CD4-positive, alpha-beta T cell treated with Interleukin-21 for 1 hour (primary cell): ENCODE data around the gene ZIC5.

Source experiments
- DNase-seq: peaks from one replicate; pipeline ENCODE4 v3.0.0-alpha.2; 2020

ZIC5 gene

GRCh38 chr13:99987154-99988019, 15.8 kb upstream of the ZIC5 start:
- DNase-seq, result no peak

- DNase-seq, result no peak
Observed at GRCh38 chr13:99986741-99987140, 15.2 kb upstream of the ZIC5 start.

DNA sequence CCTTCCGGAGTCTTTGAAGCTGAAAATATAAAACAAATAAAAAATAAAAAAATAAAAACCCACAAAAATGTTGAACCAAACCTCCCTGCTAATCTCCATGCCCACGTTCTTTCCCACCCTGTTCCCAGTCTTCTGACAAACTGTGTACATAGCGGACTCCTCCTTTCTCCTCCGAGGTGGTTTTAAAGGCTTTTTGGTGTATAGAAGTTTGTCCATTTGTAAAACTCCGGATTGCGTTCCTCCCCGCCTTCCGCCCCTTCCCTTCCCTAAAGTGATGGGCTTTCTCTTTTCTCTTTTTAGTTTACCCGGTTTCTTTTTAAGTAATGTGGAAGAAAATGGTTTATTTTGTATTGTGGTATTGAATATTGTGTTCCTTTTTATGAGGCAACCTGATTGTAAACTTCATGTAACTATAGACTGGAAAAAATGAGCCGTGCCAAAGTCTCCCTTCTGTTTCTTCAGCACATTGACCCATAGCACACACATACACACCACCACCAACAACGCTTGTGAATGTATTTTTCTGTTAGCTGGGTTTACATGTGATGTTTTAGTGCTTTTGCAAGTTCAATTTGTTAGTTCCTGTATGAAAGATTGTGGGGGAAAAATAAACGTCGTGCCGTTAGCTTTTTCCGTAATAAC, 14.4 kb upstream of the ZIC5 start:
- DNase-seq, result no peak

DNA sequence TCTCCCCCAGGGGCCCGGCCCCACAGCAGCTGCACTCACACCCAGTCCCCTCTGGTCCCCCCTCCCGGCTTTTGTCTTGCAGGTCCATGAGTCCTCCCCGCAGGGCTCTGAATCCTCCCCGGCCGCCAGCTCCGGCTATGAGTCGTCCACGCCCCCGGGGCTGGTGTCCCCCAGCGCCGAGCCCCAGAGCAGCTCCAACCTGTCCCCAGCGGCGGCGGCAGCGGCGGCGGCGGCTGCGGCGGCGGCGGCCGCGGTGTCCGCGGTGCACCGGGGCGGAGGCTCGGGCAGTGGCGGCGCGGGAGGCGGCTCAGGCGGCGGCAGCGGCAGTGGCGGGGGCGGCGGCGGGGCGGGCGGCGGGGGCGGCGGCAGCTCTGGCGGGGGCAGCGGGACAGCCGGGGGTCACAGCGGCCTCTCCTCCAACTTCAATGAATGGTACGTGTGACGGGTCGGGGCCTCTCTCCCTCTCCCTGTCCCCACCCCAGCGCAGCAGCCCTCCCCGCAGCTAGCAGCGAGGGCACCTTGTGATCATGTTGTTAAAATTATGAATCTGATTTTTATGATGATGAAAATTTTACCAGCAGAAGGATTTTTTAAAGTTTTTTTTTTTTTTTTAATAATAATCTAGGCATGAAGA, 13.8 kb upstream of the ZIC5 start:
- DNase-seq, result no peak

DNA sequence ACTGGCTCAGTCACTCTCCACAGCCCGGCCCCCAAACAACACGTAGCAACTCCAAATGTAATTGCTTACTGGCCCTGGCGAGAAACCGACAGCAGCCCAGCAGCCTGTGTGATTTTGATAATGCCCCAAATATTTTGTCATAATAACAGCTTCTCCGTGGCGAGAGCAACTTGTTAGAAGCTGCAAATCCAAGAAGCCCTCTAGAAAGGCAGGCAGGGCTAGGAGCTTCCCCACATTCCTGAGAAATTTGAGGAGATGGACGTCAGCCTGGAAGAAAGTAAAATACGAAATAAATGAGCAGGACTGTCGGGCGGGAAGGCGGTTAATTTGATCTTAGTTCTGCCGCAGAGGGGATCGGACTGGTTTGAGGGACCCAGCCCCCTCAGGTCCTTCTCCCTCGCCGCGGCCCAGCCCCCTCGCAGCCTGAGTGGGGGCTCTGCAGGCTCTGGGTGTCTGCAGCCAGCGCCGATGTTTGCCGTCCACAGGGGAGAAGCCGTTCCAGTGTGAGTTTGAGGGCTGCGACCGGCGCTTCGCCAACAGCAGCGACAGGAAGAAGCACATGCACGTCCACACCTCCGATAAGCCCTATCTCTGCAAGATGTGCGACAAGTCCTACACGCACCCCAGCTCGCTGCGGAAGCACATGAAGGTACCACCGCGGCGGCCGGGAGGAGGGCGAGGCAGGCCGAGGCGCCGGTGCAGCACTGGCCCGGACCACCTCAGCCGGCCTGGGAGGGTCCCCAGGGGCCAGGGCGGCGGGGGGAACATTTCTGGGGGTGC, 13.1 kb upstream of the ZIC5 start:
- no peak for DNase-seq

DNA sequence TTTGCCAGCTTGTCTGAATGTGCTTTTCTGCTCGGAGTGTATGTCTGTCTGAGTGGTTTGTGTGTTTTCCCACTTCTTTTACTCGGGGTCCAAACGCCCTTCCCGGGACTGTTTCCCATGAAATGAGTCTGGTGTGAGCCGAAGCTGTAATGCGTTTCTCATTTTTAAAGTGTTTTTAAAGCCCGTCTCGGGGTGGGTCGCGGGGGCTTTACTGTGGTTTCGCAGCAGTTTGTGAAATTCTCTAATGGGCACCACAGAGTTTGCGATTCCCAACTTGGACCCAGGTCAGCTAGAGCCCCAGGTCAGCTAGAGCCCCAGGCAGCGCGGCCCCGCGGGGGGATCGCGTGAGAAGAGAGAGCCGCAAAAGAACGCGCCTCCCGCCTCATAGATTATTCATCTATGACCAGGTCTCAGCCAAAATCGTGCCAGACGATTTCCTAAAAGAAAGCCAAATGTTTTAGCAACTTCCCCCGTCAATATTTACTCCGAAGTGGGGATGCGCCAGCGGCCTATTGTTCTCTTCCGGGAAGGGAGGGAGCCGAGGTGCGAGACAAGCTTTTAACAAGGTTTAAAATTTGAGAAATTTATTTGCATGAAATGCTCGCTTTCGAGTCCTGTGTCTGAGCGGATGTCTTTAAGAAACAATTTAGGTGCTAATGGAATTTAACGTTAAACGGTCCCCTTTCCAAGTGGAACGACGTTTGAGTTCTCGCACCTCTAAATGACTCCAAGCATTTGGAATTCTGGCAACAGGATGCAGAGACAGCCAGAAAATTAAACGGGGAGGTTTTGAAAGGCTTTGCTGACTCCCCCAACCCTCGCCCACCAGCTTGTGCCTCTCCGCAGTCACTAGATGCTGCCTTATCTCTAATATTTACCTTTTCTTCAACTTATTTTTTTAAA, 12.2 kb upstream of the ZIC5 start:
- no peak for DNase-seq

DNA sequence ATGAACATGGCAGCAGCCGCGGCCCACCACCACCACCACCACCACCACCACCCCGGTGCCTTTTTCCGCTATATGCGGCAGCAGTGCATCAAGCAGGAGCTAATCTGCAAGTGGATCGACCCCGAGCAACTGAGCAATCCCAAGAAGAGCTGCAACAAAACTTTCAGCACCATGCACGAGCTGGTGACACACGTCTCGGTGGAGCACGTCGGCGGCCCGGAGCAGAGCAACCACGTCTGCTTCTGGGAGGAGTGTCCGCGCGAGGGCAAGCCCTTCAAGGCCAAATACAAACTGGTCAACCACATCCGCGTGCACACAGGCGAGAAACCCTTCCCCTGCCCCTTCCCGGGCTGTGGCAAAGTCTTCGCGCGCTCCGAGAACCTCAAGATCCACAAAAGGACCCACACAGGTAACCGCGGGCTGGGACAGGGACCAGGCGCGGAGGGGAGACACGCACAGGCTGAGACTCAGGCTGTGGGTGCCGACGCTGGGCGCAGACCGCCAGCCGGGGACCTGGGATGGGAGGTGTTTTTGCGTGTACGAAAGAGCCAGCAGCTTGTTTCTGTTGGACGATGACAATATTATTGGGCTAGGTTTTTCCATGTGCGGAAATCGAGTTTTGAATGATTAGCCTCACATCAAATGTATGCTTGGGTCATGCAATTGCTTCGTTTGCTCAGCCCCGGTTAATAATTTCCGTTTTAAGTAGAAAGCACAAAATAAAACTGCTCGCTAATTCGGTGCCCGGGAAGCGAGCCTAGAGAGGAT, 11.3 kb upstream of the ZIC5 start:
- DNase-seq, result no peak

DNA sequence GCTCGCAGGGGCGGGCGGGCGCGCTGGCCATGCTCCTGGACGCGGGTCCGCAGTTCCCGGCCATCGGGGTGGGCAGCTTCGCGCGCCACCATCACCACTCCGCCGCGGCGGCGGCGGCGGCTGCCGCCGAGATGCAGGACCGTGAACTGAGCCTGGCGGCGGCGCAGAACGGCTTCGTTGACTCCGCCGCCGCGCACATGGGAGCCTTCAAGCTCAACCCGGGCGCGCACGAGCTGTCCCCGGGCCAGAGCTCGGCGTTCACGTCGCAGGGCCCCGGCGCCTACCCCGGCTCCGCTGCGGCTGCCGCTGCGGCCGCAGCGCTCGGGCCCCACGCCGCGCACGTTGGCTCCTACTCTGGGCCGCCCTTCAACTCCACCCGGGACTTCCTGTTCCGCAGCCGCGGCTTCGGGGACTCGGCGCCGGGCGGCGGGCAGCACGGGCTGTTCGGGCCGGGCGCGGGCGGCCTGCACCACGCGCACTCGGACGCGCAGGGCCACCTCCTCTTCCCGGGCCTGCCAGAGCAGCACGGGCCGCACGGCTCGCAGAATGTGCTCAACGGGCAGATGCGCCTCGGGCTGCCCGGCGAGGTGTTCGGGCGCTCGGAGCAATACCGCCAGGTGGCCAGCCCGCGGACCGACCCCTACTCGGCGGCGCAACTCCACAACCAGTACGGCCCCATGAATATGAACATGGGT, 10.6 kb upstream of the ZIC5 start:
- DNase-seq, result no peak

- DNase-seq, result no peak
Observed at GRCh38 chr13:99981735-99982035, 10.1 kb upstream of the ZIC5 start, which contains the start of gene ZIC2. ZIC2 (plus strand) TSS chr13:99981784; CDS start chr13:99982065, 281 bp downstream.

DNA sequence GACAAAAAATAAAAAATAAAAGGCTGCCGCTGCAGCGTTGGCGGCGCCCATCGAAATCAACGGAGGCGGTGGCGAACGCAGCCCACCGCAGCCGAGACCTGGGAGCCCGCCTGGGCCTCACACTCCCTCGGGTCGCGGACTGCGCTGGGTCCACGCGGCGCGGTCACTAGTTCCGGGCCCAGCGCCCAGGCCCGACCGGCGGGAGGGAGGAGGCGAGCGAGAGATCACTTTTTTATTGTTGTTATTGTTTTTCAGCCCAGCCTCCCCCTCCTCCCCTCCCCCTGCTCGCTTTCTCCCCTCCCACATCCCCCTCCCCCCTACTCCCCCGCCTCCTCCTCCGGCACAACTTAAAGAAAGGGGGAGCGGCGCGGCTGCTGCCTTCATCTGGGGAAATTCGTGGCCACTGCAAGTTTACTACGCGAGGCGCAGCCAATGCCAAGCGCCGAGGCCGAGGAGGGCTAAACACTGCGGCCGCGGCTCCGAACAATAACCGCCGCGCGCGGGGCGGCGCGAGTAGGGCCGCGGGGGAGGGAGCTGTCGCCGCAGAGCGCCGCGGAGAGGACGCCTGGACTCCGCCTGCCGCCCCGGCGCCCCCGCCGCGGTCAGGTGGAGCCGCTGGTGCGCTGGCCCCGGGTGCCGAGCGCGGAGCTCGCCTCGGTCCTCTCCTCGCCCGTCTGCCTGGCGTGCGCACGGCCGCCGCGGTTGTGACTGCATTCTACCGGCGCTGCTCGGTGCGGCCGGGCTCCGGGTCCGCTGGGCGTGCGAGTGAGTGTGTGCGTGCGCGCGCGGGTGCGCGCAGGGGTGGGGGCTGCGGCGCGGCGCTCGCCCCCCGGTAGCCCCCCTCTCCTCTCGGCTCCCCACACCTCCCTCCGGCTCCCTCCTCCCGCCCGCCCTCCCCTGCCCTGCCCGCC, 9.5 kb upstream of the ZIC5 start:
- no peak for DNase-seq

GRCh38 chr13:99980201-99980823, 8.7 kb upstream of the ZIC5 start:
- DNase-seq, result peak; percentile 55

DNA sequence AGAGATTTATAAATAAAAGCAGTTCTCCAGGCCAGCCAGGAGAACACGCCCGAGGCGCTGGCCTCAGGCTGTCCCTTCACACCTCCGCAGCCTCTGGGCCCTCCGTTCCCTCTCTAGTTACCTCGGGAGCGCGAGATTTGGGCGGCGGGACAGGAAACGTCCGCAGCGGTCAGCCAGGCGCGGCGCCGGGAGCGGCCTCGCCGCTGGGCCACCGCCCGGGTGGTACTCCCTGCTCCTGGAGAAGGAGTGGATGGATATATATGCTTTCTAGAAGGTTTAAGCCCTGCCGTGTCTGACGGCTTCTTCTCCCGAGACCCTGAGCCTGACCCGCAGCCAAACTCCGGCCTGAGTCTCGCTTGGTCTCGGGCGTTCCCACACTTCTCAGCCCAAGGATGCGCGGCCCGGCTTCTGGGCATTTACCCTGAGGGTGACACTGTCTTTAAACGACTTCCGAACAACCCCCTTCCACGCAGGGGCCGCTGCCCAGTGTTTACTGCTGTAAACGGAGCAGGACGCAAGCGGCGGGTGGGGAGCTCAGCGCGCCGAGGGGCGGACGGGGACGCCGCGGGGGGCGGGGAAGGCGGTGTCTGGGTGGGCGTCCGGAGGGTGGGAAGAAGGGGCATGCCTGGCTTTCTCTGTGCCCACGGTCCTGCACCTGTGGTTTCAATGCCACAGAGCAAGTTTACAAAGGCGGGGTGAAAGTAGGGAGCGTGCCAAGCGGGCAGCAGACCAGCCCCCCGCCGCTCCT, 8.1 kb upstream of the ZIC5 start:
- DNase-seq, result no peak

DNA sequence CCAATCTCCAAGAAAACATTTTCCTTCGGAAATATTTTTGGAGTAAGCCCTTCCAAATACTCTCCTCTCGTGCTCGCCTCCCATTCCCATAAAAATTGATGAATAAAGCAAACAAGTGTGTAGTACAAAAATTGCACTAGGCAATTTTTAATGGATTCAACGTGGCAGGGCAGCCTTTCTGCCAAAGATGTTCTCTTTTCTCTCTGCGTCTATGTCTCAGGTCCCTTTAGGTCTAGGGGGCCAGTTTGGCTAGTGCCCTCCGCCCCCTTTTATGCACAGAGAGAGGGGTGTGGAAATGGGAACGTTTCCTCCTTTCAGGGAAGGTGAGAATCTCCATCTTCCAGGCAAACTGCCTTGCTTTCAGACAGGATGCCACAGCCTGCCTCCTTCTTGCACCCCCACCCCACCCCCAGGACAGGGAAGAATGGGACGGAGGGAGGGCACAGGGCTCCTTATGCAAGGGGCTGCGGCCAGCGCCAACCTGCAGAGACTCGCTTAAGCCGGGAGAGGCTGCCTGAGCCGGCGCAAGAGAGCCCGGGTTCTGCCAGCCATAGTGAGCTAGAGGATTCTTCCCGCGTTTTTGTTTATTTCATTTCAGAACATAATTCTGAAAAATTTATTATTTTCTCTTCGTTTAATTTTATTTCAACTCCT, 7.4 kb upstream of the ZIC5 start:
- DNase-seq, result no peak

GRCh38 chr13:99977912-99978798, 6.6 kb upstream of the ZIC5 start:
- no peak for DNase-seq

DNA sequence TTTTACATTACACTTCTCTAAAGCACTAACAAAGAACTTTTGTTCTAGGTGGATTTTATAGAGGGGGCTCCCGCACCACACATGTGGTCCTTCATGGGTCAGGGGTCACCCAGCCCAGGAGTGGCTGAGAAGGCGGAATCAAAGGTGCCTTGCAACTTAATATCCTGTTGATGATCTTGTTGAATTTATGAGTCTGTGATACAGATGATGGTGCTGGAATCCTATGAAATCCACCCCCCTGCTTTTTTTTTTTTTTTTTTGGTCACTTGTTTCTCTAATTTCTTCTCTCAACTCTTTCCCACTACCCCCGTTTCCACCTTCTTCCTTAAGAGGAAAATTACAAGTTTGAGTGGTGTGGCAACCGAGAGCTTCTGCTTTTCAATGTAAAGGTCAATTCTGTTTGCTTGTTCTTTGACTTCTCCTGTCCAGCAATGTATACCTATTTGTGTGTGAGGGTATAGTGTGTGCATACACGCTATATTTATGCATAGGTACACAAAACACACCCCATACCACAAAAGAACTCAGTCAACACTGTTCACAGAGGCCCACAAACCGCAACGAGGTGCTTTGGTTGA, 5.9 kb upstream of the ZIC5 start:
- no peak for DNase-seq

DNA sequence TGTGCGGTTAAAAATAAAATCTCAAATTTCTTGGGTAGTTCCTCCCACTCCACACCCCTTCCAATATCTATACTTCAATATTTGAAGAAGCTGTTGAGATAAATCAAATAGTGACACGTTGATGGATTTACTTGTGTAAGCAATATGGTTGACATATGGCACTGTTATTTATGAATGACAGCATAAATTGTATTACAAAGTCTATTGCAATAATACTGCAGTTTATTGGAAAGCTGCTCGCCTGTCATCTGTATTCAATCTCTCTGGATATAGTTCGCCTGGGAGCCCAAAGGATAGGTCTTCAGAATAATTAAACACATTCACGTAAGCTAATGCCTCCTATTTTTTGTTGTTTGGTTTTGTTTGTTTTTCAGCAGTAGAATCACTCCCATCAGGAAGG, 5.0 kb upstream of the ZIC5 start:
- no peak for DNase-seq
